Fibroblast of mammary gland (primary cell): Measurements from ENCODE around the gene DMWD.

Experiments
- DNase-seq: peaks from one replicate; pipeline ENCODE4 v3.0.0-alpha.2; 2010; ENCODE audit warnings: low read depth
- H3K4me3 ChIP-seq: 2 replicates; pipeline ENCODE4 v1.5.1; 2011; ENCODE audit warnings: low read depth, mild to moderate bottlenecking, low read length, moderate library complexity; ENCODE audit not compliant: control insufficient read depth
- CTCF ChIP-seq: conservative IDR thresholded peaks from 2 replicates; pipeline ENCODE4 v1.5.1; 2011; ENCODE audit warnings: low read depth, low read length, inconsistent platforms; ENCODE audit not compliant: control insufficient read depth, insufficient read depth

The DMWD gene

GRCh38 chr19:45826934-45827333 is 34.3 kb upstream of the DMWD start:
- no peak overlapping the region for H3K4me3 ChIP-seq
- no peak for TF ChIP-seq CTCF
- DNase-seq: no peak

GRCh38 chr19:45825917-45826893 is 33.6 kb upstream of the DMWD start:
- no peak for TF ChIP-seq CTCF
- no peak overlapping the region for H3K4me3 ChIP-seq
- no peak for DNase-seq

- TF ChIP-seq CTCF: no peak
Measured at GRCh38 chr19:45825263-45825605, 32.6 kb upstream of the DMWD start.

GRCh38 chr19:45824531-45825262 is 32.1 kb upstream of the DMWD start:
- no peak overlapping the region for H3K4me3 ChIP-seq
- TF ChIP-seq CTCF: no peak
- DNase-seq: no peak

More at GRCh38 chr19:45825263-45825605, 32.6 kb upstream of the DMWD start:
- H3K4me3 ChIP-seq: no peak overlapping the region
- DNase-seq: no peak

- H3K4me3 ChIP-seq: no peak overlapping the region
- peak; percentile 15 for DNase-seq
- TF ChIP-seq CTCF: no peak
Measured at GRCh38 chr19:45824041-45824471, 31.4 kb upstream of the DMWD start.

- TF ChIP-seq CTCF: no peak
- no peak overlapping the region for H3K4me3 ChIP-seq
- no peak for DNase-seq
Measured at GRCh38 chr19:45823182-45823581, 30.5 kb upstream of the DMWD start.
